K562 (cell line): Measurements from ENCODE around the gene GUK1. TPM values are rescaled to one million over a fixed set of nuclear protein-coding genes. Genes with fewer than 3 reads are reported as not detected.

Experiments
- BCOR ChIP-seq: fragments of 450-650 bp; IDR thresholded peaks from 2 replicates; pipeline ENCODE4 v1.6.1; 2016
- CEBPB ChIP-seq: fragments of 450-650 bp; IDR thresholded peaks from 2 replicates; pipeline ENCODE4 v1.6.1; 2016; ENCODE audit warnings: missing genetic modification characterization, missing compliant biosample characterization
- CTCFL ChIP-seq: IDR thresholded peaks from 2 replicates; pipeline ENCODE4 v1.6.1; 2011; ENCODE audit warnings: borderline replicate concordance, low read depth, mild to moderate bottlenecking, moderate library complexity, low read length; ENCODE audit not compliant: insufficient read depth, poor library complexity, severe bottlenecking
- HMGN3 ChIP-seq: IDR thresholded peaks from 2 replicates; pipeline ENCODE4 v1.6.1; 2011; ENCODE audit warnings: borderline replicate concordance, low read depth, mild to moderate bottlenecking, mixed read lengths, low read length; ENCODE audit not compliant: insufficient read length; ENCODE audit errors: extremely low read depth
- HNRNPH1 ChIP-seq: fragments of 200-400 bp; formaldehyde crosslinking; optimal IDR thresholded peaks from 2 replicates; pipeline ENCODE3; 2017; ENCODE audit warnings: low read depth, mild to moderate bottlenecking, low read length, moderate library complexity
- MIER1 ChIP-seq: fragments of 450-650 bp; IDR thresholded peaks from 2 replicates; pipeline ENCODE4 v1.6.1; 2016; ENCODE audit warnings: antibody characterized with exemption, mild to moderate bottlenecking, low read depth
- MYC ChIP-seq, 2 experiments: fragments of 250-450 bp in 1 of 2; sonication (Bioruptor Pico) in 1 of 2; IDR thresholded peaks; 2 replicates each; pipeline versions ENCODE4 v1.5.1 to v1.6.1; 2012 to 2021; ENCODE audit warnings: low read depth in 2 of 2, borderline replicate concordance in 1 of 2, improper control_type of control experiment in 1 of 2, low read length in 1 of 2, mild to moderate bottlenecking in 1 of 2, moderate library complexity in 1 of 2
- NFATC3 ChIP-seq: fragments of 450-650 bp; IDR thresholded peaks from 2 replicates; pipeline ENCODE4 v1.6.1; 2017; ENCODE audit warnings: mild to moderate bottlenecking
- SP2 ChIP-seq: IDR thresholded peaks from 2 replicates; pipeline ENCODE4 v1.6.1; 2011; ENCODE audit warnings: mild to moderate bottlenecking, low read depth, low read length, moderate library complexity; ENCODE audit not compliant: poor library complexity, severe bottlenecking; ENCODE audit errors: extremely low read depth
- STAT5A ChIP-seq: IDR thresholded peaks from 2 replicates; pipeline ENCODE4 v1.6.1; 2012; ENCODE audit warnings: low read length, inconsistent platforms, borderline replicate concordance
- TAF7 ChIP-seq: fragments of 450-650 bp; IDR thresholded peaks from 2 replicates; pipeline ENCODE4 v1.6.1; 2016; ENCODE audit warnings: missing genetic modification characterization, missing compliant biosample characterization
- YBX1 ChIP-seq: fragments of 450-650 bp; IDR thresholded peaks from 2 replicates; pipeline ENCODE4 v1.7.1; 2016; ENCODE audit warnings: mild to moderate bottlenecking
- ZBTB40 ChIP-seq, 2 experiments: fragments of 450-650 bp in 1 of 2; sonication (generic) in 1 of 2; formaldehyde crosslinking in 1 of 2; IDR thresholded peaks; 2 replicates each; pipeline versions ENCODE4 v1.7.1 to v1.9.0; 2016 to 2022; ENCODE audit warnings: inconsistent platforms in 1 of 2, mild to moderate bottlenecking in 1 of 2, missing genetic modification reagents in 1 of 2
- ZNF253 ChIP-seq: fragments of 250-450 bp; sonication (Bioruptor Pico); conservative IDR thresholded peaks from 2 replicates; pipeline ENCODE4 v1.6.1; 2021; ENCODE audit warnings: mild to moderate bottlenecking
- ZNF274 ChIP-seq: IDR thresholded peaks from 2 replicates; pipeline ENCODE4 v1.6.1; 2011; ENCODE audit warnings: low read depth, mild to moderate bottlenecking, low read length, moderate library complexity, borderline replicate concordance
- ZNF444 ChIP-seq: fragments of 250-450 bp; sonication (Bioruptor Pico); IDR thresholded peaks from 2 replicates; pipeline ENCODE4 v1.4.0; 2020; ENCODE audit warnings: mild to moderate bottlenecking, moderate library complexity
- polyA plus RNA-seq, 8 experiments: library from polyadenylated mRNA; depleted of rRNA in 4 of 8; stranded (reverse) in 5 of 8; unstranded in 3 of 8; fragments of >200 nt; fragmentation: Nextera tagmentation in 2 of 8; fragmentation: Illumina TruSeq in 1 of 8; extraction: Ambion mirVana in 2 of 8; extraction: Trizol in 1 of 8; gene quantifications; 2 replicates each; pipeline versions ENCODE4 v1.2.1 to v1.2.3, GENCODE V29; 2011 to 2014; ENCODE audit warnings: inconsistent platforms in 1 of 8, missing spikeins in 1 of 8
- total RNA-seq, 7 experiments: library from RNA; depleted of rRNA in 6 of 7; stranded (reverse); fragments of >200 nt in 6 of 7; fragmentation: Illumina TruSeq in 2 of 7; extraction: Trizol in 2 of 7; gene quantifications; 2 replicates each; pipeline versions ENCODE4 v1.2.1 to v1.2.3, GENCODE V29; 2011 to 2021; ENCODE audit warnings: low replicate concordance in 1 of 7

Gene GUK1
- total and polyA plus RNA-seq, 9 of the 15 experiments (the other 6 are each of a cell fraction or from before 2014, with no cell fraction given) = 7.0 to 331 (median 132) TPM

- TF ChIP-seq ZBTB40 (IDR thresholded peaks at IDR 0.05) (no peak), ZBTB40 (CRISPR knock-in tag; IDR thresholded peaks at IDR 0.05) (no peak), HMGN3 (no peak), STAT5A (no peak), NFATC3 (peak; percentile 77; the same call in 1 of the 2 replicates), ZNF444 (CRISPR knock-in tag) (no peak), ZNF253 (no peak), TAF7 (tag) (peak; percentile 16; the same call in 1 of the 2 replicates), CEBPB (tag) (no peak), YBX1 (no peak), HNRNPH1 (no peak), CTCFL (no peak), SP2 (no peak), ZNF274 (no peak), MYC (IDR thresholded peaks at IDR 0.05; ENCODE audit: low read depth, low read length) (no peak), MYC (CRISPR knock-in tag; IDR thresholded peaks at IDR 0.05; ENCODE audit: borderline replicate concordance, low read depth) (no peak), BCOR (0 out of 2 replicates have a peak, but pooled peaks have one; percentile 57), MIER1 (peak; percentile 52; the same call in 1 of the 2 replicates)
These were observed 611 bp upstream of the GUK1 start (continued) for GRCh38 chr1:228139406-228139930.
